Heart left ventricle (tissue), 16 donors: ENCODE measurements around the gene EML6. TPM values are rescaled to one million over a fixed set of nuclear protein-coding genes. Genes with fewer than 3 reads are reported as not detected.

Experiments
- ATAC-seq, 4 donors: fragments of 200-7000 bp; cut with Tn5 transposase; one replicate each; pipeline ENCODE4 v1.9.1; 2020 to 2022; ENCODE audit warnings: moderate library complexity in 4 of 4, mild to moderate bottlenecking in 3 of 4, moderate number of reproducible peaks in 1 of 4
- DNase-seq, 5 donors: peaks; one replicate each; pipeline ENCODE4 v3.0.0-alpha.2; 2020
- H3K27ac ChIP-seq, 12 donors: fragments of 200-600 bp; sonication (generic) in 4 of 12; one replicate each; pipeline versions ENCODE4 v1.5.0 to v1.8.0; 2016 to 2022; ENCODE audit warnings: mild to moderate bottlenecking in 2 of 12
- H3K27me3 ChIP-seq, 9 donors: fragments of 200-600 bp; sonication (generic) in 2 of 9; one replicate each; pipeline versions ENCODE4 v1.5.1 to v1.8.0; 2016 to 2022; ENCODE audit warnings: mild to moderate bottlenecking in 3 of 9
- H3K36me3 ChIP-seq, 9 donors: fragments of 200-600 bp; sonication (generic) in 2 of 9; one replicate each; pipeline versions ENCODE4 v1.5.0 to v1.8.0; 2018 to 2022; ENCODE audit warnings: mild to moderate bottlenecking in 2 of 9
- H3K4me1 ChIP-seq, 12 donors: fragments of 200-600 bp; sonication (generic) in 4 of 12; one replicate each; pipeline versions ENCODE4 v1.5.0 to v1.8.0; 2016 to 2022; ENCODE audit warnings: mild to moderate bottlenecking in 3 of 12
- H3K4me3 ChIP-seq, 12 donors: fragments of 200-600 bp; sonication (generic) in 4 of 12; one replicate each; pipeline versions ENCODE4 v1.5.0 to v1.8.0; 2017 to 2022; ENCODE audit warnings: mild to moderate bottlenecking in 9 of 12, moderate library complexity in 4 of 12
- H3K9me3 ChIP-seq, 12 donors: fragments of 200-600 bp; sonication (generic) in 4 of 12; one replicate each; pipeline versions ENCODE4 v1.5.0 to v1.8.0; 2016 to 2022; ENCODE audit warnings: mild to moderate bottlenecking in 1 of 12
- CTCF ChIP-seq, 12 donors: fragments of 200-600 bp; sonication (generic) in 4 of 12; IDR thresholded peaks; one replicate each; pipeline versions ENCODE4 v1.5.0 to v1.8.0; 2018 to 2022; ENCODE audit warnings: antibody characterized with exemption in 12 of 12, mild to moderate bottlenecking in 5 of 12
- POLR2A ChIP-seq, 2 donors: fragments of 450-650 bp; IDR thresholded peaks; one replicate each; pipeline ENCODE4 v1.6.1; 2017; ENCODE audit warnings: antibody characterized with exemption in 2 of 2, mild to moderate bottlenecking in 2 of 2, moderate library complexity in 2 of 2
- WGBS, 4 donors: extraction: QIAGEN DNeasy Blood & Tissue Kit in 2 of 4; methylation state at CpG; one replicate each; pipeline versions ENCODE4 v1.1.5 to v1.1.7; 2013 to 2018; 5-methylcytosine and 5-hydroxymethylcytosine counted together
- intact Hi-C, 10 donors: fragments of 100-400 bp; cut with DNase I; formaldehyde crosslinking; loops; one replicate each; pipeline versions ENCODE4 v1.11.1 to v1.14.2; 2022
- polyA plus RNA-seq, 2 donors: library from polyadenylated mRNA; stranded (reverse); fragments of 200-250 nt; gene quantifications; one replicate each; pipeline ENCODE4 v1.2.3, GENCODE V29; 2013
- total RNA-seq, 9 donors: library from RNA; depleted of rRNA in 2 of 9; stranded (reverse); fragments of >200 nt in 2 of 9; fragmentation: NEBNext Ultra II Directional in 3 of 9; extraction: Animal tissue kit (Norgen Biotek cat#: 25700) in 3 of 9; gene quantifications; one replicate each; pipeline versions ENCODE4 v1.1.0 to v1.2.4, GENCODE V29; 2016 to 2023
- donor health status: ischemic (EF 13 %, LVEDD 7.1; RV severe dilation, severe dysfunction).
- donor health status: healthy with polysubstance abuse.
- donor health status: DM: no; HTN: yes; CAD: no.
- donor health status: DM: no; HTN: no; CAD: no.
- donor health status: ischemic (EF 25% LVEDD 6.9; RV normal size, moderate dysfunction).
- donor health status: ischemic (EF 25% LVEDD 5.7; RV mildly dilated, moderate dysfunction).
- donor health status: healthy.
- donor health status: DM: yes; HTN: yes; CAD: no.
- donor health status: ischemic (EF 35%, LVEDD 5.7; RV mildly dilated, moderate dysfunction).
- donor health status: nonischemic (EF 11% LVEDD 7.7; RV severe dilation, severe dysfunction).
- donor health status: DM: yes; HTN: yes; CAD: no.
- donor health status: PGD.
- donor health status: ischemic (EF 29% LVEDD 5.4; RV normal size, mild dysfunction).
- donor health status: nonischemic (EF 23%, LVEDD 6.1; RV moderate dilation, normal function).

EML6 gene
- total and polyA plus RNA-seq, 11 donors: 0.08 to 1.2 (median 0.58) TPM

- DNase-seq (no peak), ATAC-seq (no peak)
- intact Hi-C loops: no loop called here
- Histone ChIP-seq H3K9me3 (no peaks in the 10 kb centered on the region), H3K27me3 (peaks cover 0 to 6% (median 0%) of the 10 kb centered on the region in 9 donors), H3K4me3 (no peak overlapping the region), H3K36me3 (no peaks in the 10 kb centered on the region), H3K27ac (no peak overlapping the region), H3K4me1 (peaks cover 0 to 14% (median 0%) of the 10 kb centered on the region in 12 donors)
- 81 to 85% (median 82%) methylated on average over 12 of the region's 12 CpGs for WGBS, 4 donors
- TF ChIP-seq CTCF (IDR thresholded peaks at IDR 0.05): no peak
- no peak for TF ChIP-seq POLR2A (IDR thresholded peaks at IDR 0.05)
Measured at GRCh38 chr2:54948120-54948519, 224.7 kb downstream of the EML6 start.

DNA sequence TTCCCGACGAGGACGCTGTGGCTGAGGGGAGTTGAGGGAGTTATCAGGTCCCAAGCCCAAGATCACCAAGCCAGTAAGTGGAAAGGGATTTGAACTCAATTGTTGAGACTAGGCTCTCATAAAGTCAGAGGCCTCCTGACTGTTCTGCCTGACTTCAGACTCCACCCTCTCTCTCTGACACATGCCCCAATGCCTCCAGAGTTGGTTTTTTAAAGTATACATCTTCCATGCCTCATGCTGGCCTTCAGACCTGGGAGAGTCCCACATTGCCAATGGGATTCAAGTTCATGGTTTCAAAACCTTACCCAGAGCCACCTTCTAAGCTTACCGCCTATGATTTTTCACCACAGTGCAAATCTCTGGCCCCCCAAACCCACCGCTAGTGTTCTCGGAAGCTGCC is 226.0 kb downstream of the EML6 start:
- DNase-seq (no peak), ATAC-seq (no peak)
- TF ChIP-seq CTCF (IDR thresholded peaks at IDR 0.05) (no peak), POLR2A (IDR thresholded peaks at IDR 0.05) (no peak)
- 92 to 97% (median 96%) methylated on average over 6 of the region's 6 CpGs for WGBS, 4 donors
- no peak overlapping the region for H3K4me3 ChIP-seq
- peaks cover 0 to 14% (median 0%) of the 10 kb centered on the region in 12 donors for H3K4me1 ChIP-seq
- no peak overlapping the region for H3K27ac ChIP-seq
- H3K27me3 ChIP-seq: peaks cover 0 to 6% (median 0%) of the 10 kb centered on the region in 9 donors
- no peaks in the 10 kb centered on the region for H3K36me3 ChIP-seq
- intact Hi-C loops: no loop called here
- H3K9me3 ChIP-seq: no peaks in the 10 kb centered on the region

GRCh38 chr2:54950811-54951210 is 227.3 kb downstream of the EML6 start:
- TF ChIP-seq POLR2A (IDR thresholded peaks at IDR 0.05): no peak
- TF ChIP-seq CTCF (IDR thresholded peaks at IDR 0.05): no peak
- intact Hi-C loops: no loop called here
- peaks cover 0 to 9% (median 0%) of the 10 kb centered on the region in 12 donors for H3K4me1 ChIP-seq
- DNase-seq (no peak), ATAC-seq (no peak)
- no peak overlapping the region for H3K4me3 ChIP-seq
- peaks cover 0 to 6% (median 0%) of the 10 kb centered on the region in 9 donors for H3K27me3 ChIP-seq
- 95 to 98% (median 96%) methylated on average over 3 of the region's 3 CpGs for WGBS, 4 donors
- no peak overlapping the region for H3K27ac ChIP-seq
- H3K36me3 ChIP-seq: no peaks in the 10 kb centered on the region
- H3K9me3 ChIP-seq: no peaks in the 10 kb centered on the region

- Histone ChIP-seq H3K27me3 (peaks cover 0 to 6% (median 0%) of the 10 kb centered on the region in 9 donors), H3K4me1 (no peaks in the 10 kb centered on the region), H3K9me3 (no peaks in the 10 kb centered on the region), H3K4me3 (no peak overlapping the region), H3K27ac (no peak overlapping the region), H3K36me3 (no peaks in the 10 kb centered on the region)
- TF ChIP-seq CTCF (IDR thresholded peaks at IDR 0.05) (no peak), POLR2A (IDR thresholded peaks at IDR 0.05) (no peak)
- 67 to 77% (median 71%) methylated on average over 5 of the region's 5 CpGs for WGBS, 4 donors
- intact Hi-C loops: no loop called here
- no peak for ATAC-seq
- no peak for DNase-seq
Measured at GRCh38 chr2:54952425-54952824, 229.0 kb downstream of the EML6 start.
